Hepatocyte (in vitro differentiated cells): Measurements from ENCODE around the gene TADA1.

ENCODE experiments used
- EZH2 ChIP-seq: fragments of 200-600 bp; sonication (generic); IDR thresholded peaks from 2 replicates; pipeline ENCODE4 v1.6.1; 2016; ENCODE audit warnings: antibody characterized with exemption, mild to moderate bottlenecking, borderline replicate concordance
- TF ChIP-seq, protein P1 (sequence below): fragments of 200-600 bp; sonication (generic); IDR thresholded peaks from 2 replicates; pipeline ENCODE4 v1.5.1; 2016; ENCODE audit warnings: antibody characterized with exemption, mild to moderate bottlenecking; ENCODE audit not compliant: poor library complexity

GRCh38 chr1:166869318-166870099 is 6.6 kb downstream of the TADA1 start:
- TF ChIP-seq, protein P1, sequence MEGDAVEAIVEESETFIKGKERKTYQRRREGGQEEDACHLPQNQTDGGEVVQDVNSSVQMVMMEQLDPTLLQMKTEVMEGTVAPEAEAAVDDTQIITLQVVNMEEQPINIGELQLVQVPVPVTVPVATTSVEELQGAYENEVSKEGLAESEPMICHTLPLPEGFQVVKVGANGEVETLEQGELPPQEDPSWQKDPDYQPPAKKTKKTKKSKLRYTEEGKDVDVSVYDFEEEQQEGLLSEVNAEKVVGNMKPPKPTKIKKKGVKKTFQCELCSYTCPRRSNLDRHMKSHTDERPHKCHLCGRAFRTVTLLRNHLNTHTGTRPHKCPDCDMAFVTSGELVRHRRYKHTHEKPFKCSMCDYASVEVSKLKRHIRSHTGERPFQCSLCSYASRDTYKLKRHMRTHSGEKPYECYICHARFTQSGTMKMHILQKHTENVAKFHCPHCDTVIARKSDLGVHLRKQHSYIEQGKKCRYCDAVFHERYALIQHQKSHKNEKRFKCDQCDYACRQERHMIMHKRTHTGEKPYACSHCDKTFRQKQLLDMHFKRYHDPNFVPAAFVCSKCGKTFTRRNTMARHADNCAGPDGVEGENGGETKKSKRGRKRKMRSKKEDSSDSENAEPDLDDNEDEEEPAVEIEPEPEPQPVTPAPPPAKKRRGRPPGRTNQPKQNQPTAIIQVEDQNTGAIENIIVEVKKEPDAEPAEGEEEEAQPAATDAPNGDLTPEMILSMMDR = no peak
- no peak for TF ChIP-seq EZH2
